Tibial nerve (tissue), 3 donors: ENCODE measurements around the gene FFAR2.

Source experiments
- POLR2A ChIP-seq, 2 donors: fragments of 450-650 bp; IDR thresholded peaks; one replicate each; pipeline ENCODE4 v1.6.1; 2017; ENCODE audit warnings: antibody characterized with exemption in 2 of 2, mild to moderate bottlenecking in 2 of 2, moderate library complexity in 2 of 2
- TF ChIP-seq, protein P1 (sequence below), 5 experiments: fragments of 200-600 bp in 3 of 5; fragments of 450-650 bp in 2 of 5; sonication (generic) in 3 of 5; IDR thresholded peaks; one replicate each; pipeline ENCODE4 v1.5.1; 2016 to 2019; ENCODE audit warnings: antibody characterized with exemption in 5 of 5, mild to moderate bottlenecking in 3 of 5, moderate library complexity in 2 of 5

DNA sequence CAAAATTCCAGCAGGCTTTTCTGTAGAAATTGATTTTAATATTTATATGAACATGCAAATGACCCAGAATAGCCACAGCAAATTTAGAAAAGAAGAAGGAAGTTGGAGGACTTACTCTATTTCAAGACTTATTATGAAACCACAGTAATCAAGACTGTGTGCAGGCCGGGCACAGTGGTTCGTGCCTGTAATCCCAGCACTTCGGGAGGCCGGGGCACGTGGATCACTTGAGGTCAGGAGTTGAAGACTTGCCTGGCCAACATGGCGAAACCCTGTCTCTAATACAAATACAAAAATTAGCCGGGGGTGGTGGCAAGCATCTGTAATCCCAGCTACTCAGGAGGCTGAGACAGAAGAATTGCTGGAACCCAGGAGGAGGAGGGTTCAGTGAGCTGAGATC lies 6.0 kb upstream of the FFAR2 start:
- TF ChIP-seq POLR2A (IDR thresholded peaks at IDR 0.05): no peak
- TF ChIP-seq, protein P1, sequence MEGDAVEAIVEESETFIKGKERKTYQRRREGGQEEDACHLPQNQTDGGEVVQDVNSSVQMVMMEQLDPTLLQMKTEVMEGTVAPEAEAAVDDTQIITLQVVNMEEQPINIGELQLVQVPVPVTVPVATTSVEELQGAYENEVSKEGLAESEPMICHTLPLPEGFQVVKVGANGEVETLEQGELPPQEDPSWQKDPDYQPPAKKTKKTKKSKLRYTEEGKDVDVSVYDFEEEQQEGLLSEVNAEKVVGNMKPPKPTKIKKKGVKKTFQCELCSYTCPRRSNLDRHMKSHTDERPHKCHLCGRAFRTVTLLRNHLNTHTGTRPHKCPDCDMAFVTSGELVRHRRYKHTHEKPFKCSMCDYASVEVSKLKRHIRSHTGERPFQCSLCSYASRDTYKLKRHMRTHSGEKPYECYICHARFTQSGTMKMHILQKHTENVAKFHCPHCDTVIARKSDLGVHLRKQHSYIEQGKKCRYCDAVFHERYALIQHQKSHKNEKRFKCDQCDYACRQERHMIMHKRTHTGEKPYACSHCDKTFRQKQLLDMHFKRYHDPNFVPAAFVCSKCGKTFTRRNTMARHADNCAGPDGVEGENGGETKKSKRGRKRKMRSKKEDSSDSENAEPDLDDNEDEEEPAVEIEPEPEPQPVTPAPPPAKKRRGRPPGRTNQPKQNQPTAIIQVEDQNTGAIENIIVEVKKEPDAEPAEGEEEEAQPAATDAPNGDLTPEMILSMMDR (IDR thresholded peaks at IDR 0.05): no peak
